Endothelial cell of umbilical vein (primary cell): Measurements from ENCODE around the gene CIAO3. TPM values are rescaled to one million over a fixed set of nuclear protein-coding genes. Genes with fewer than 3 reads are reported as not detected.

Experiments used
- BruUV-seq: library from RNA; stranded (reverse); fragments of 400-500 nt; replicated peaks from 2 replicates; lab custom pipeline; 2021; lab: Mats Ljungman, UMichigan
- CTCF ChIA-PET: fragments of 300-600, 350-600 bp; sonication (Branson Sonifier 250); formaldehyde crosslinking; loops from one replicate; lab custom pipeline; 2021; ENCODE audit warnings: antibody characterized with exemption, inconsistent platforms; lab: Charles Lee
- POLR2A ChIA-PET: fragments of 300-600, 350-600 bp; sonication (Branson Sonifier 250); formaldehyde crosslinking; loops from one replicate; lab custom pipeline; 2021; ENCODE audit warnings: antibody characterized with exemption, inconsistent platforms; lab: Charles Lee
- DNase-seq: peaks from one replicate; pipeline ENCODE4 v3.0.0-alpha.2; 2011; ENCODE audit warnings: low read depth, low spot score
- FAIRE-seq: peaks from 2 replicates; lab custom pipeline; 2011; peaks lifted over from hg19 to GRCh38; lab: Jason Lieb, UNC
- H2AFZ ChIP-seq: 2 replicates; pipeline ENCODE4 v1.6.0; 2012; ENCODE audit warnings: low read depth, low read length, control low read depth, inconsistent platforms
- H3K27ac ChIP-seq: 2 replicates; pipeline ENCODE4 v1.5.1; 2011; ENCODE audit warnings: low read depth, mild to moderate bottlenecking, control low read depth, low read length, moderate library complexity; ENCODE audit not compliant: insufficient read depth
- H3K27me3 ChIP-seq, 2 experiments: 2 replicates each; pipeline versions ENCODE4 v1.6.0 to v1.6.1; 2011; ENCODE audit warnings: low read length in 2 of 2, mixed read lengths in 1 of 2; ENCODE audit not compliant: control insufficient read depth in 2 of 2, insufficient read depth in 2 of 2
- H3K36me3 ChIP-seq, 2 experiments: 2 replicates in 1 of 2; 3 replicates in 1 of 2; pipeline ENCODE4 v1.5.1; 2011; ENCODE audit warnings: low read length in 2 of 2, mild to moderate bottlenecking in 1 of 2, moderate library complexity in 1 of 2; ENCODE audit not compliant: control insufficient read depth in 2 of 2, insufficient read depth in 2 of 2; ENCODE audit errors: extremely low read depth in 1 of 2
- H3K4me1 ChIP-seq: 3 replicates; pipeline ENCODE4 v1.5.1; 2011; ENCODE audit warnings: mild to moderate bottlenecking, low read length; ENCODE audit not compliant: control insufficient read depth, insufficient read depth; ENCODE audit errors: extremely low read depth
- H3K4me2 ChIP-seq: 2 replicates; pipeline ENCODE4 v1.6.1; 2011; ENCODE audit warnings: low read length, control low read depth, mixed read lengths; ENCODE audit not compliant: insufficient read depth
- H3K4me3 ChIP-seq, 3 experiments: fragments of 200-600 bp in 1 of 3; sonication (generic), shearing (Covaris generic) in 1 of 3; replicated peaks in 1 of 3; 2 replicates each; pipeline ENCODE4 v1.5.1; 2011 to 2016; ENCODE audit warnings: control low read depth in 3 of 3, low read length in 3 of 3, mild to moderate bottlenecking in 2 of 3, inconsistent platforms in 1 of 3, low read depth in 1 of 3, moderate library complexity in 1 of 3; ENCODE audit not compliant: insufficient read depth in 1 of 3
- H3K79me2 ChIP-seq: 2 replicates; pipeline ENCODE4 v1.6.0; 2012; ENCODE audit warnings: low read length, inconsistent platforms; ENCODE audit not compliant: control insufficient read depth, insufficient read depth
- H3K9ac ChIP-seq: replicated peaks from 2 replicates; pipeline ENCODE3; 2011; ENCODE audit warnings: low read length, control low read depth; ENCODE audit not compliant: insufficient read depth; ENCODE audit errors: extremely low read depth
- H3K9me1 ChIP-seq: replicated peaks from 3 replicates; pipeline ENCODE4 v1.6.0; 2011; ENCODE audit warnings: mild to moderate bottlenecking, low read length; ENCODE audit not compliant: control insufficient read depth, insufficient read depth; ENCODE audit errors: extremely low read depth
- H3K9me3 ChIP-seq: replicated peaks from 2 replicates; pipeline ENCODE4 v1.5.1; 2012; ENCODE audit warnings: low read length, inconsistent platforms; ENCODE audit not compliant: control insufficient read depth, insufficient read depth
- H4K20me1 ChIP-seq: replicated peaks from 2 replicates; pipeline ENCODE3; 2011; ENCODE audit warnings: mild to moderate bottlenecking, low read length; ENCODE audit not compliant: control insufficient read depth, insufficient read depth; ENCODE audit errors: extremely low read depth
- EZH2 ChIP-seq: IDR thresholded peaks from 2 replicates; pipeline ENCODE4 v1.6.1; 2012; ENCODE audit warnings: borderline replicate concordance, low read depth, mild to moderate bottlenecking, moderate library complexity, low read length, inconsistent platforms; ENCODE audit not compliant: severe bottlenecking
- FOS ChIP-seq: IDR thresholded peaks from 2 replicates; pipeline ENCODE4 v1.6.1; 2011; ENCODE audit warnings: mild to moderate bottlenecking, low read length, moderate library complexity, borderline replicate concordance; ENCODE audit not compliant: insufficient read depth
- GATA2 ChIP-seq: IDR thresholded peaks from 2 replicates; pipeline ENCODE4 v1.7.0; 2011; ENCODE audit warnings: low read depth, mild to moderate bottlenecking, moderate library complexity, mixed read lengths, low read length; ENCODE audit not compliant: insufficient read length, insufficient read depth
- JUN ChIP-seq: IDR thresholded peaks from 2 replicates; pipeline ENCODE4 v1.6.1; 2011; ENCODE audit warnings: borderline replicate concordance, low read depth; ENCODE audit not compliant: insufficient read length, insufficient read depth
- MYC ChIP-seq: IDR thresholded peaks from one replicate; pipeline ENCODE4 v1.6.1; 2011; ENCODE audit warnings: mild to moderate bottlenecking, low read depth, low read length
- POLR2A ChIP-seq: IDR thresholded peaks from 2 replicates; pipeline ENCODE4 v1.6.1; 2012; ENCODE audit warnings: low read depth, mild to moderate bottlenecking, control low read depth, low read length
- POLR2AphosphoS5 ChIP-seq: IDR thresholded peaks from 2 replicates; pipeline ENCODE4 v1.6.1; 2012; ENCODE audit warnings: low read depth, mild to moderate bottlenecking, control low read depth, low read length, moderate library complexity; ENCODE audit not compliant: insufficient read depth
- dilution Hi-C: fragments of 300-500 bp; cut with MboI; formaldehyde crosslinking; loops from one replicate; pipeline ENCODE4 v1.15.0; 2019; ENCODE audit warnings: low sequenced_read_pairs; ENCODE audit not compliant: extremely low pct_ligation_motif_present
- intact Hi-C: fragments of 100-400 bp; cut with micrococcal nuclease; formaldehyde crosslinking; loops from one replicate; pipeline ENCODE4 v1.10.0; 2022
- polyA plus RNA-seq, 4 experiments: library from polyadenylated mRNA; depleted of rRNA in 3 of 4; stranded (reverse) in 3 of 4; unstranded in 1 of 4; fragments of >200 nt; gene quantifications; 2 replicates each; pipeline versions ENCODE4 v1.2.1 to v1.2.3, GENCODE V29; 2011 to 2012; ENCODE audit warnings: missing spikeins in 1 of 4
- total RNA-seq: library from RNA; stranded (reverse); gene quantifications from 2 replicates; pipeline ENCODE4 v1.2.3, GENCODE V29; 2021
- TF ChIP-seq, protein P1 (sequence below), 2 donors: IDR thresholded peaks; 1 replicate in 1 of 2; 2 replicates in 1 of 2; pipeline ENCODE4 v1.5.1; 2011; ENCODE audit warnings: low read length in 2 of 2, mild to moderate bottlenecking in 2 of 2, moderate library complexity in 2 of 2, control low read depth in 1 of 2, inconsistent platforms in 1 of 2, low read depth in 1 of 2; ENCODE audit not compliant: insufficient read depth in 1 of 2; ENCODE audit errors: extremely low read depth in 1 of 2
- TF ChIP-seq, protein P2 (sequence below): IDR thresholded peaks from 2 replicates; pipeline ENCODE4 v1.6.1; 2011; ENCODE audit not compliant: insufficient read depth, insufficient read length

The CIAO3 gene
- total and polyA plus RNA-seq, 2 donors (not counting 3 experiments of a cell fraction or from before 2014, with no cell fraction given), result 23.1 to 33.8 TPM

DNA sequence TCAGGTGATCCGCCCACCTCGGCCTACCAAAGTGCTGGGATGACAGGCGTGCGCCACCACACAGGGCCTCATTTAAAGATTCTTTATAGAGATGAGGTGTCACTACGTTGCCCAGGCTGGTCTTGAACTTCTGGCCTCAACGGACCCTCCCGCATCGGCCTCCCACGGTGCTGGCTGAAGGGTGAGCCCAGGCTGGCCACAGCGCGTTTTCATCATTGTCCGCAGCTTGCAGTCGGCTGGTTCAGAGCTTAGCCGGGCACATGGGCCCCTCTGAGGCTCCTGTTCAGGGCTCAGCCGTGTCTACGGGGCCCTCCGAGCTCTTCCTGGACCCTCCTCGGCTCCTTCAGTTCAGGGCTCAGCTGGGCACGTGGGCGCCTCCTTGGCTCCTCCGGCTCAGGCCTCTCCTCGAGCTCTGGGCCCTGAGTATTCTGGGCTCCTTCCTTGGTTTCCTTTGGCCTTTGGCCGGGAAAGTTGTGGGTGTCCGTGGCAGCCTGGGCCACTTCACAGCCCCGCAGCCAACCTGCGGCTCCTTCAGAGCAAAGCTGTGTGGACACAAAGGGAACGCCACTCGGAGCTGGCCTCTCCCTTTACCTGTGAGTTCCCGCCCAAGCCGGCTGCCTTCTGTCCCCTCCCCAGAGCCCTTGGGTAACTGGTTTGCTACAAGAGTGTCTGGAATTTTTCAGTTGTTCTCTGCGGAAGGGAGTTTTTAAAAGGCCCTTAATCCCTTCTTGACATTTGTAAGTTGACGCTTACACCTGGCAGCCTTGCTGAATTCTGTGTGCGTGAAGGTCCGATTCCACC is 18.5 kb upstream of the CIAO3 start:
- dilution Hi-C loops, result no loop called here
- POLR2A ChIA-PET, result no interaction called here

More for the DNA sequence above, 18.5 kb upstream of the CIAO3 start:
- H3K4me1 ChIP-seq, result no peaks in the 10 kb centered on the region
- H3K4me3 ChIP-seq, result no peak overlapping the region
- H3K9me1 ChIP-seq, result no peaks in the 10 kb centered on the region
- no peak overlapping the region for H3K9ac ChIP-seq
- FAIRE-seq, result no peak
- H2AFZ ChIP-seq, result no peak overlapping the region
- BruUV-seq, result no TSS peak
- CTCF ChIA-PET, result interaction anchor here (0.8 kb wide), 1 partner anchor 298 kb away, joined by 4 read pairs; no protein-coding TSS in a partner anchor
- no peak overlapping the region for H3K4me2 ChIP-seq
- H3K27me3 ChIP-seq, result peaks cover 0 to 1% of the 10 kb centered on the region in 2 experiments
- no peaks in the 10 kb centered on the region for H3K9me3 ChIP-seq
- DNase-seq, result no peak
- H3K79me2 ChIP-seq, result no peaks in the 10 kb centered on the region
- H3K27ac ChIP-seq, result no peak overlapping the region
- intact Hi-C loops, result no loop called here
- TF ChIP-seq, protein P1, sequence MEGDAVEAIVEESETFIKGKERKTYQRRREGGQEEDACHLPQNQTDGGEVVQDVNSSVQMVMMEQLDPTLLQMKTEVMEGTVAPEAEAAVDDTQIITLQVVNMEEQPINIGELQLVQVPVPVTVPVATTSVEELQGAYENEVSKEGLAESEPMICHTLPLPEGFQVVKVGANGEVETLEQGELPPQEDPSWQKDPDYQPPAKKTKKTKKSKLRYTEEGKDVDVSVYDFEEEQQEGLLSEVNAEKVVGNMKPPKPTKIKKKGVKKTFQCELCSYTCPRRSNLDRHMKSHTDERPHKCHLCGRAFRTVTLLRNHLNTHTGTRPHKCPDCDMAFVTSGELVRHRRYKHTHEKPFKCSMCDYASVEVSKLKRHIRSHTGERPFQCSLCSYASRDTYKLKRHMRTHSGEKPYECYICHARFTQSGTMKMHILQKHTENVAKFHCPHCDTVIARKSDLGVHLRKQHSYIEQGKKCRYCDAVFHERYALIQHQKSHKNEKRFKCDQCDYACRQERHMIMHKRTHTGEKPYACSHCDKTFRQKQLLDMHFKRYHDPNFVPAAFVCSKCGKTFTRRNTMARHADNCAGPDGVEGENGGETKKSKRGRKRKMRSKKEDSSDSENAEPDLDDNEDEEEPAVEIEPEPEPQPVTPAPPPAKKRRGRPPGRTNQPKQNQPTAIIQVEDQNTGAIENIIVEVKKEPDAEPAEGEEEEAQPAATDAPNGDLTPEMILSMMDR (IDR thresholded peaks at IDR 0.05; ENCODE audit: extremely low read depth in 1 of 2, insufficient read depth in 1 of 2, low read depth in 1 of 2, low read length in 2 of 2), result no peak
- TF ChIP-seq POLR2AphosphoS5, result no peak
- no peak for TF ChIP-seq JUN
- TF ChIP-seq FOS, result no peak
- TF ChIP-seq GATA2, result no peak
- TF ChIP-seq, protein P2, sequence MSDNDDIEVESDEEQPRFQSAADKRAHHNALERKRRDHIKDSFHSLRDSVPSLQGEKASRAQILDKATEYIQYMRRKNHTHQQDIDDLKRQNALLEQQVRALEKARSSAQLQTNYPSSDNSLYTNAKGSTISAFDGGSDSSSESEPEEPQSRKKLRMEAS, result no peak
- TF ChIP-seq EZH2, result no peak
- TF ChIP-seq POLR2A, result no peak
- no peak for TF ChIP-seq MYC
- no peaks in the 10 kb centered on the region for H3K36me3 ChIP-seq
- no peaks in the 10 kb centered on the region for H4K20me1 ChIP-seq
